GM19025 (cell line): ENCODE results near the gene TIMM44.
"Not testable (repeated sequence)": the region's sequence is repeated elsewhere in the genome, so short reads cannot be mapped to it uniquely, and the experiment has no call there.

Source experiments
- ATAC-seq: cut with Tn5 transposase; IDR thresholded peaks from one replicate; pipeline ENCODE4 v1.9.1; 2021; ENCODE audit warnings: mild to moderate bottlenecking, low read depth, moderate library complexity; ENCODE audit not compliant: unreplicated experiment

The TIMM44 gene

GRCh38 chr19:7953576-7953975, 10.1 kb upstream of the TIMM44 start:
- ATAC-seq: no peak

GRCh38 chr19:7953060-7953459, 9.6 kb upstream of the TIMM44 start:
- no peak for ATAC-seq

DNA sequence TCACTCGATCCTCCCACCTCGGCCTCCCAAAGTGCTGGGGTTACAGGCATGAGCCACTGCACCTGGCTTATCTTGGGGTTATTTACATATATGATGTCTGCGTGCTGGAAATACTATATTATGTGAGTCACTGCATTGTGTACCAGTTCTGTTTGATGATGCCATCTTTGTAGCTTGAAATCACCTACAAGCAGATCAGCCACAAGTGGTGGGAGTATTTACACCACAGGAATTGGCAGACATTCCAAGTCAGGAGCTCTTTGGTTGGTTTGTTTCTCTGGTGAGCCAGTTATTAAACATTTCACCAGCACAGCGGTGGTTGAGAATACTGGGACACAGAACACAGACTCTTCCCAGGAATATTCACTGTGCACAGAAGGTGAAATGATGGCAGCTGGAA, 4.5 kb upstream of the TIMM44 start:
- no peak for ATAC-seq

GRCh38 chr19:7944177-7944761, 803 bp upstream of the TIMM44 start:
- ATAC-seq: no peak

DNA sequence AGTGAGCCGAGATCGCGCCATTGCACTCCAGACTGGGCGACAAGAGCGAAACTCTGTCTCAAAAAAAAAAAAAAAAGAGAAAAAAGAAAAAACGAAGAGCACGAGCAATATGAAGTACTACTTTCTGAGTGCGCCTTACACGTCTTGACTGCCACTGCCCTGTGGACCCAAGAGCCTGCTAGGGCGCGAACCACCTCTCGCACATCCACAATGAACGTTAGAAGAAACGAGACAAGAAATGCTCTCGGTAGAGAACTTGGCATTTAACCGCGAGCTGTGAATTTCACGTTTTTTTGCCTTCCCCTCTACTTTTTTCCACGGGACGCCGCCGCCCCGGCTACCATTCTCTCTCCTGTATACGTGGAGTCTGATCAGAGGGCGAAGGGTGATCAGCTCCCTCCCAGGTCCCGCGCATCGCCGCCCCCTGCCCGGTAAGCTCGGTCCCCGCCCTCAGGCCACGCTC, 454 bp downstream of the TIMM44 start:
- no peak for ATAC-seq

DNA sequence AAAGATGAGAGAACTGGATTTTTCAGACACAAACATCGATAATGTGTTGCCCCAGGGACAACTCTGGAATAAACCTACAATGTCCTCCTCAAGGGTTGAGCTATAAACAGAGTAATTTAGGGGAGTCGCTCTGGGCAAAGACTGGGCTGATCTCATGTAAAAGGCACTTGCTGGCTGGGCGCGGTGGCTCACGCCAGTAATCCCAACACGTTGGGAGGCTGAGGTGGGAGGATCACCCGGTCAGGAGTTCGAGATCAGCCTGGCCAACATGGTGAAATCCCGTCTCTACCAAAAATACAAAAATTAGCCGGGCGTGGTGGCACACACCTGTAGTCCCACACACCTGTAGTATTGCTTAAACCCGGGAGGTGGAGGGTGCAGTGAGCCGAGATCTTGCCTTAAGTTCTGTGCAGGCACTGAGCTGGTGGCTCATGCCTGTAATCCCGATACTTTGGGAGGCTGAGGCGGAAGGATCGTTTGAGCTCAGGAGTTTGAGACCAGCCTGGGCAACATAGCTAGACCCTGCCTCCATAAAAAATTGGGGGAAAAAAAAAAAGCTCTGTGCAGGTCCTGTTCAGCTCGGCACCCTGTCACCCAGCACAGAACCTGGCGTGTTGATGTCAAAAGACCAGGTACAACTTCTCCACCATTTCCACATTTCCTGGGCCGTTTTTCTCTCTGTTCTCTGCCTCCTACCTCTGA, 1.4 kb downstream of the TIMM44 start:
- no peak for ATAC-seq

DNA sequence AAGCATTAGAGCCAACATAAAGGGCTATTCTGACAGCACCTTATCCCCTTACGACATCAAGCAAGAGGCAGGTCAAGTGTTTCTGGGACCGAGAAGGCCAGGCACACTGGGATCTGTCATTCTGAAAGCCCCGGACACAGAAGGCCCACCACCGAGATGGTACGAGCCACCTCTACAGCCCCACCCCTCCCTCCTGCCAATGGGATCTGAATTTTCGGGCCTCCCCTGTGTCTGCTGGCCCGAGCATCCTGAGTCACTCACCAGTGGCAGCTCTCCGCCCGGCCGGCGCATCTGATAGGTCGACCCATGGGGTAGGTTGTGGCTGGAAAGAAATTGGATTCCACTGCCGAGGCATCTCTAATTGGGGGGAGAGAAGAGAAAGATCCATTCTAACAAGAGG, 2.6 kb downstream of the TIMM44 start:
- no peak for ATAC-seq

- ATAC-seq: no peak
These were observed 8.7 kb downstream of the TIMM44 start for GRCh38 chr19:7934766-7935165.

- ATAC-seq: no peak
These were observed 9.4 kb downstream of the TIMM44 start for GRCh38 chr19:7933828-7934725.

DNA sequence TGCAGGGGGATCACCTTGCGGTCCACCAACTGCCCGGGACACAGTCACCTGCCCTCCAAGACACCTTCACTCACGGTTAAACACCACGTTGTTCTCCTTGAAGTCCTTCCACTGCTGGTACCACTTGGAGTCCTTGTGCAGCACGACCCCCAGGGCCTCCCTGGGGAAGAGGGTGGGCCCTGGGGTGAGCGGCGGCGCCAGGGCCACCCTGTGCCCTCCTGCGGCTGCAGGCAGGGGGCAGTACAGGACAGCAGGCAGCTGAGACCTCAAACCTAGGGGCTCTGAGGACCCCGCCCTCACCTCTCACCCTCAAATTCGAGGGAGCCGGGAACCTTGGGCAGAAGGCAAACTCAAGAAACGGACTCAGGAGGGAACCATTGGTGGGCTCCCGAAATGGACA, 10.1 kb downstream of the TIMM44 start:
- no peak for ATAC-seq

DNA sequence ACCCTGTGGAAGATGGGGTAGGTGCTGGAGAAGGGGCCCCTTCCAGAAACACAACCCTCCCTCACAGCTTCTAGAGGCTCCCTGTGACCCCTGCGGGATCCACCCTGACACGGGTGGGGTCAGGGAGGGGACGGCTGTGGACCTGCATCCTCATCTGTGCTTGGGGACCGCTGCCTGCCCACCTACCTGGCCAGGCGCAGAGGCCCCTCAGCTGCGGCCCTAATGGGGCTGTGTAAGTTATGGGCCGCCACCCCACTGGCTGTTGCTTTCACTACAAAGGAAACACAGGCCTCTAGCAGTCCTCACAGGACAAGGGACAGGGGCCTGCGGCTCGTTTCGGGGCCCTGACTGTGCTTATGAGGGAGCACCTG, 10.6 kb downstream of the TIMM44 start:
- ATAC-seq: no peak

GRCh38 chr19:7932276-7932929, 11.1 kb downstream of the TIMM44 start:
- ATAC-seq: no peak

DNA sequence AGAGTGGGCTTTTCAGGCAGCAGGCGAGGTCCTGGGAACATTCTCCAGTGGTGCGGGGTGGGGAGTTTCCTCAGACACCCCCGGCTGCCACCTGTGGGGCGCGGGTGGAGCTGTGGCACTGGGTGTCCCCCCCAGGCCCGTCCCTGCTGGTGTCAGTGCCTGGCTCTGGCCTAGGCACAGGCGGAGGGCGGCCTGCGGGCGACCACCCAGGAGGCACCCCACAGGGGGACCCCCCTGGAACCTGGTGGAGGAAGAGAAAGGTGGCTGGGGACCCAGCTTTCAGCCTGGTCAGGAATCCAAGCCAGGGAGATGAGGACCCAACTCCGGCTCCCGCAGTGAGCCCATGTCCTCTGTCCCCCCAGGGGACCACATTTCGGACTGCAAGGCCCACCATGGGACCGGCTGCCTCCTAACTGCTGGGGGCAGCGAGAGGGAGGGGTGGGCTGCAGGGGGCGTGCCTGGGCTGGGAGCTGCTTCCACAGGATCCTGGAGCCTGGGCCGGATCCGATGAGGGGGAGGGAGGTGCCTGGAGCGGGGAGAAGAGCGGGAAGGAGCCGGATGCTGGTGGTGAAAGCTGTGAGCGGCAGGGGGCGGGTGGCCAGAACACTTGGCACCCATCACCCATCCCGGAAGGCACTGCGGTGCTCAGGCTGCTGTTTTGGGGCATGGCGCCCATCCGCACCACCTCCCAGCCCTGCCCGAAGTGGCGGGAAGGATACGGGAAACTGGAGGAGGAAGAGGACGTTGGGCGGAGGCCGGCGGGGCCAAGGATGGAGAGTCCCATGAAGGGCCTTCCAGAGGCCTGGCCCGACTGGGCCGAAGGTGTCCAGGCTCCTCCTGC, 12.0 kb downstream of the TIMM44 start:
- ATAC-seq: no peak

GRCh38 chr19:7930765-7931164, 12.7 kb downstream of the TIMM44 start:
- ATAC-seq: no peak

DNA sequence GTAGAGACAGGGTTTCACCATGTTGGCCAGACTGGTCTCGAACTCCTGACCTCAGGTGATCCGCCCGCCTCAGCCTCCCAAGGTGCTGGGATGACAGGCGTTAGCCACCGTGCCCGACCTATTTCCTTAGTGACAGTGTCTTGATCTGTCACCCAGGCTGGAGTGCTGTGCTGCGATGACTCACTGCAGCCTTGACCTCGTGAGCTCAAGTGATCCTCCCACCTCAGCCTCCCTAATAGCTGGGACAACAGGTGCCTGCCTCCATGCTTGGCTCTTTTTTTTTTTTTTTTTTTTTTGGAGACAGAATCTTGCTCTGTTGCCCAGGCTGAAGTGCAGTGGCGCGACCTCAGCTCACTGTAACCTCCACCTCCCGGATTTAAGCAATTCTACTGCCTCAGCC, 13.4 kb downstream of the TIMM44 start:
- ATAC-seq: not testable (repeated sequence)

DNA sequence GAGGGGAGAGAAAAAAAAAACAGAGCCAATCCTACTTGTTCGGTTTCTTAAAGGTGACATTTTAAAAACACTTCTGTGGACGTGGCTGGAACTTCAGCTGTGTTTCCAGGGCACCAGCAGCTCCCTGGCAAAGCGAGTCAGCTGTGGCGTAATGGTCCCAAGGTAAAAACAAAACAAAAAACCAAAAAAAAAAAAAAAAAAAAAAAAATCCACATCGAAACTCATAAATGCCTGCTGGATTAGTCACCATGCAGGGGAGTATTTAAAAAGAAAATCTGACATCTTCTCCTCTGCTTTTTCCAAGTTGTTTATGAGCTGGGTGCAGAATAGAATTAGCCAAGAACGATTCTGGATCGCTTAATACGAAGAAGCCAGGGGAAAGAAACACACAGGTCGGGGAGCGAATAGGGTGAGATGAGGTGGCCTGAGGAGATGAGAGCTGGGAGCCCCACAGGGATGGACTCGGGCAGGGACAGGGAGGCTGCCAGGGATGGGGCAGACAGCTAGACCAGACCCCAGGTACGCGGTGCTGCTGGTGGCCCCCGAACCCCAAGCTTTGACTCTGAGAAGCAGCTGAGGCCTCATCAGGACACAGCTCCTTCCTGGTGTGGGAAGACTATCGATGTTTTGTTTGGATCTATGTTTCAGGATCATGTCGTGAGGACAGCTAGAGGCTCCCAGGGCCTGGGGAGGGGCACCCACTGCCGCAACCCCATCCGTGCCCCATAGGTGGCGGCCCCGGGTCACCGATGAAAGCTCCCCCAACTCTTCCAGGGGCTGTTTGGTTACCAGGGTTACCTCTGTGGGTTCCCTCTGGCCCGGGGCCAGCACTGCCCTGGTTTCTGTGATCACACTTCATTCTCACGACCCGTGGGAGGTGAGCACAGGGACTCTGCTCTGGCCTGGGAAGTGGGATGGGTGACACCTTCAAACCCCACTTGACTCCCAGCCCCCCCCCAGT, 14.4 kb downstream of the TIMM44 start:
- ATAC-seq: no peak

DNA sequence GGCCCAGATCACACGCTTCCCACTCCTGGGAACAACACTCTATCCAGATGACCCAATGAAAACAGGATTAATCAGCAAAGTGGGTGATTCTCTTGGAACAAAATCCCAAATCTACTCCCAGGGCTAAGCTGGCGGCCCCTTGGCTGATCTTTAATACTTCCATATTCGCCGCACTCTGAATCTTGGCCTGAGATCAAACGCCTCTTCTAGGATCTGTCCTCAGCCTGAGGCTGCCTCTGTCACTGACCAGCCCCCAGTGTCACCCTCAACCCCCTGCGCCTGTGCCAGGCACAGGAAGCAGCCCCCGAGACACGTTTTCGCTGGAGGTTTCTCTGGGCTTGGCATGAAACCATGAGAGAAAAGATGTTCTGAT, 15.1 kb downstream of the TIMM44 start:
- no peak for ATAC-seq

DNA sequence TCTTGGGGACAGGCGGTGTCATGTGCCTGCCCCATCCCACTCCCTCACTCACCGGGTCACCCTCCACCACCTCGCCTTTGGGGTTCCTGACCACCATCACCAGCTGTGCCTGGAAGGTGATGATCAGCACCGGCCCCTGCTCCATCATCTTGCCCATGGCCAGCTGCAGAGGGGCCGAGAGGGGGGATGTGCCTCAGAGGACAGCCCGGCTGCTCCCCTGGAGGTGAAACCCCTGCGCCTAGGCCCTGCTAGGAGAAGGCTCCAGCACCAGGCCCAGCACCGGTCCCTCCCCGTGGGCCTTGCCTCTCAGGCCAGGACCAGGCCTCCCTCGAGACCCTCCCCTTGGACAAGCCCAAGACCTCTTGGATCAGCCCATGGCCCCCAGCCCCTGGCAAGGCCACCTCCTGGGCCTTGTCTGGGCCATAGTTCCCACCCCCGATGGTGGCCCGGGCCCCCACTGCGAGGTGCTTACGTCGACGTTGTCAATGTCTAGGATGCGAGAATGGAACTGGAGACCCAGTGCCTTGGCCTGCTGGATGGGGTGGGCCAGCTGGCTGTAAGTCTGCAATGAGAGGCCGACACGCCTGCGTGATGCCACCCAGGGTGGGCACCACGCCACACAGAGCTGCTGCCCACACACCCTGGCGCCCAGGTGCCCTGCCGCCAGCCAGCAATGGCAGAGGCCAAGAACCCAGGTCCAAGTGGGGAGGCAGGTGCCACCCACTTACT, 15.7 kb downstream of the TIMM44 start:
- no peak for ATAC-seq
